ENCODE measurements around the gene GLIPR1L2. TPM values are rescaled to one million over a fixed set of nuclear protein-coding genes. Genes with fewer than 3 reads are reported as not detected.

Gene GLIPR1L2
- total RNA-seq, 1 experiment from 2014 or later: 0.35 TPM

- TF ChIP-seq CTCF (conservative IDR thresholded peaks at IDR 0.05): no peak
- Mint-ChIP-seq H3K4me1 (peaks cover 31 to 35% of the 10 kb centered on the region in 2 experiments), H3K27ac (no peak overlapping the region), H3K9me3 (peaks cover 0 to 11% of the 10 kb centered on the region in 2 experiments; a peak in 3 of 5 replicates), H3K27me3 (ENCODE audit: low read depth) (no peaks in the 10 kb centered on the region), H3K36me3 (ENCODE audit: insufficient read depth in 1 of 3, low read depth in 3 of 3) (peaks cover 0 to 24% (median 16%) of the 10 kb centered on the region in 3 experiments; a peak in 5 of 7 replicates), H3K4me3 (no peak overlapping the region)
- H3K23ac ChIP-seq (ENCODE audit: insufficient read length, low read depth, low read length): no peak overlapping the region
- no peaks in the 10 kb centered on the region for H3K79me1 ChIP-seq (ENCODE audit: insufficient read depth, low read depth, low read length, poor library complexity, severe bottlenecking)
- H3K4ac ChIP-seq (ENCODE audit: low read depth, low read length): no peak overlapping the region
- H3K56ac ChIP-seq (ENCODE audit: insufficient read length, low read depth, low read length): no peak overlapping the region
- no peak overlapping the region for H2AFZ ChIP-seq (ENCODE audit: low read length)
- H2AK5ac ChIP-seq (ENCODE audit: insufficient read length, low read length): no peak overlapping the region
- no peaks in the 10 kb centered on the region for H3K23me2 ChIP-seq (ENCODE audit: insufficient read length, low read depth, low read length, poor library complexity, severe bottlenecking)
- H3K9me3 ChIP-seq (ENCODE audit: control insufficient read depth, low read depth, low read length): peaks cover 5% of the 10 kb centered on the region
- H3K9ac ChIP-seq (ENCODE audit: extremely low read depth, insufficient read length, low read length): no peak overlapping the region
- H3K79me2 ChIP-seq (ENCODE audit: insufficient read depth, low read length): no peaks in the 10 kb centered on the region
- no peak for DNase-seq
- H2BK5ac ChIP-seq (ENCODE audit: insufficient read length, low read length): no peak overlapping the region
- no peak overlapping the region for H2BK20ac ChIP-seq (ENCODE audit: low read depth, low read length, poor library complexity, severe bottlenecking)
- H3K4me2 ChIP-seq (ENCODE audit: insufficient read depth, insufficient read length, low read length): no peak overlapping the region
- H3K27ac ChIP-seq (ENCODE audit: insufficient read length, low read depth, low read length): no peak overlapping the region
- peaks cover 2% of the 10 kb centered on the region; the same call in 1 of the 2 replicates for H3K4me1 ChIP-seq (ENCODE audit: insufficient read depth, low read length)
- no peak overlapping the region for H4K91ac ChIP-seq (ENCODE audit: insufficient read length, low read depth, low read length)
- H3K14ac ChIP-seq (ENCODE audit: insufficient read depth, low read length): no peak overlapping the region
- no peak overlapping the region for H3T11ph ChIP-seq (ENCODE audit: low read length)
- H2BK120ac ChIP-seq (ENCODE audit: low read depth, low read length, poor library complexity, severe bottlenecking): no peak overlapping the region
- no peaks in the 10 kb centered on the region for H4K20me1 ChIP-seq (ENCODE audit: control insufficient read depth, insufficient read depth, insufficient read length)
- no peak overlapping the region for H4K8ac ChIP-seq (replicated peaks; ENCODE audit: insufficient read length, low read depth, low read length)
- H3K27me3 ChIP-seq (ENCODE audit: insufficient read depth, low read length): no peaks in the 10 kb centered on the region
- H2BK15ac ChIP-seq (ENCODE audit: low read depth, low read length): no peak overlapping the region
- H2BK12ac ChIP-seq (ENCODE audit: insufficient read length, low read depth, low read length): no peak overlapping the region
- H3K18ac ChIP-seq (ENCODE audit: insufficient read length, low read depth, low read length): no peak overlapping the region
- no peak overlapping the region for H4K5ac ChIP-seq (ENCODE audit: insufficient read length, low read depth, low read length)
Observed at GRCh38 chr12:75364919-75365318, 26.0 kb upstream of the GLIPR1L2 start.

Measured in H9 (cell line).